Measurements from ENCODE around the gene HSFX2.
"Not testable (repeated sequence)": the region's sequence is repeated elsewhere in the genome, so short reads cannot be mapped to it uniquely, and the experiment has no call there.

- TF ChIP-seq CTCF (IDR thresholded peaks at IDR 0.05 in 2 of 3, conservative IDR thresholded peaks at IDR 0.05 in 1 of 3; ENCODE audit: borderline replicate concordance in 1 of 3, insufficient read depth in 1 of 3, low read depth in 2 of 3, low read length in 2 of 3); POLR2A (IDR thresholded peaks at IDR 0.05; ENCODE audit: borderline replicate concordance, extremely low read depth, insufficient read depth, insufficient read length); CBX3 (IDR thresholded peaks at IDR 0.05; ENCODE audit: low read depth); RAD21 (IDR thresholded peaks at IDR 0.05; ENCODE audit: low read depth); SIN3A (IDR thresholded peaks at IDR 0.05; ENCODE audit: low read depth); SRF (IDR thresholded peaks at IDR 0.05; ENCODE audit: low read depth); ATF3 (IDR thresholded peaks at IDR 0.05); EZH2phosphoT487 (IDR thresholded peaks at IDR 0.05; ENCODE audit: borderline replicate concordance): not testable (repeated sequence)
Observed at GRCh38 chrX:149585631-149586030, 9.5 kb downstream of the HSFX2 start.
